Measurements from ENCODE around the gene PPID.

DNA sequence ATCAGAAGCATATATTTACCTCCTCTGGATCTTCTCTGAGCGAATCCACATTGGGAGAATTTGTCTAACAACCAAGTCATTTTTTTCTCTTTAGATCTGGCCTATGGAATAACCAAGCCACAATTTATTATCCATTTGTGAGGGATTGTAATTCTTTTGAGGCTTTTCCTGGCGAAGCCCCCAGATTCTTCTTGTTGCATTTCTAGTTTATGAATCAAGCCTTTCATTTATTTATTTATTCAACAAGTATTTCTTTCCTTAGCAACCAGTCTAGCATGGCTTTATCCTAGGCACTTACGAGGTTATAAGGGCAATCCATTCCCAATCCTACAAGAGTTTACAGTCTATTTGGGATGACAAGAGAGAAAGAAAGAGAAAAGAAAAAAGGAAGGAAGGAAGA lies 27.2 kb upstream of the PPID start:
- TF ChIP-seq, protein P1, sequence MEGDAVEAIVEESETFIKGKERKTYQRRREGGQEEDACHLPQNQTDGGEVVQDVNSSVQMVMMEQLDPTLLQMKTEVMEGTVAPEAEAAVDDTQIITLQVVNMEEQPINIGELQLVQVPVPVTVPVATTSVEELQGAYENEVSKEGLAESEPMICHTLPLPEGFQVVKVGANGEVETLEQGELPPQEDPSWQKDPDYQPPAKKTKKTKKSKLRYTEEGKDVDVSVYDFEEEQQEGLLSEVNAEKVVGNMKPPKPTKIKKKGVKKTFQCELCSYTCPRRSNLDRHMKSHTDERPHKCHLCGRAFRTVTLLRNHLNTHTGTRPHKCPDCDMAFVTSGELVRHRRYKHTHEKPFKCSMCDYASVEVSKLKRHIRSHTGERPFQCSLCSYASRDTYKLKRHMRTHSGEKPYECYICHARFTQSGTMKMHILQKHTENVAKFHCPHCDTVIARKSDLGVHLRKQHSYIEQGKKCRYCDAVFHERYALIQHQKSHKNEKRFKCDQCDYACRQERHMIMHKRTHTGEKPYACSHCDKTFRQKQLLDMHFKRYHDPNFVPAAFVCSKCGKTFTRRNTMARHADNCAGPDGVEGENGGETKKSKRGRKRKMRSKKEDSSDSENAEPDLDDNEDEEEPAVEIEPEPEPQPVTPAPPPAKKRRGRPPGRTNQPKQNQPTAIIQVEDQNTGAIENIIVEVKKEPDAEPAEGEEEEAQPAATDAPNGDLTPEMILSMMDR (conservative IDR thresholded peaks at IDR 0.05) = no peak
- TF ChIP-seq ZFX (IDR thresholded peaks at IDR 0.05) = no peak

Data from C4-2B (cell line).